MCF 10A (cell line): ENCODE measurements around the gene RAP2C. TPM values are rescaled to one million over a fixed set of nuclear protein-coding genes. Genes with fewer than 3 reads are reported as not detected.

Experiments
- BruUV-seq: library from RNA; stranded (reverse); fragments of 400-500 nt; replicated peaks from 2 replicates; lab custom pipeline; 2021; lab: Mats Ljungman, UMichigan
- CTCF ChIA-PET: fragments of 300-600 bp; sonication (Branson Sonifier 250); formaldehyde crosslinking; extraction: SDS; loops from one replicate; lab custom pipeline; 2021; ENCODE audit warnings: antibody characterized with exemption, inconsistent platforms; lab: Yijun Ruan, JAX
- POLR2A ChIA-PET: fragments of 300-600, 350-650 bp; sonication (Branson Sonifier 250); formaldehyde crosslinking; extraction: SDS; loops from one replicate; lab custom pipeline; 2020; ENCODE audit warnings: antibody characterized with exemption, inconsistent platforms; lab: Yijun Ruan, JAX
- DNase-seq: peaks from one replicate; pipeline ENCODE4 v3.0.0-alpha.2; 2018; ENCODE audit not compliant: unreplicated experiment
- H3K27ac Mint-ChIP-seq: one replicate; pipeline ENCODE4 v1.8.0; 2022; ENCODE audit warnings: mild to moderate bottlenecking, low read depth, mixed read lengths; ENCODE audit not compliant: unreplicated experiment
- H3K27me3 Mint-ChIP-seq: one replicate; pipeline ENCODE4 v1.8.0; 2022; ENCODE audit warnings: mixed read lengths; ENCODE audit not compliant: insufficient read depth, unreplicated experiment
- H3K36me3 Mint-ChIP-seq: one replicate; pipeline ENCODE4 v1.8.0; 2022; ENCODE audit warnings: mild to moderate bottlenecking, moderate library complexity, mixed read lengths; ENCODE audit not compliant: insufficient read depth, unreplicated experiment
- H3K4me1 Mint-ChIP-seq: one replicate; pipeline ENCODE4 v1.8.0; 2022; ENCODE audit warnings: mixed read lengths; ENCODE audit not compliant: insufficient read depth, unreplicated experiment
- H3K4me3 Mint-ChIP-seq: one replicate; pipeline ENCODE4 v1.8.0; 2022; ENCODE audit warnings: mild to moderate bottlenecking, moderate library complexity, mixed read lengths; ENCODE audit not compliant: unreplicated experiment
- H3K9me3 Mint-ChIP-seq: one replicate; pipeline ENCODE4 v1.8.0; 2022; ENCODE audit warnings: mixed read lengths; ENCODE audit not compliant: unreplicated experiment
- intact Hi-C: fragments of 100-400 bp; cut with micrococcal nuclease; formaldehyde crosslinking; loops from 2 replicates; pipeline ENCODE4 v1.14.1; 2022
- total RNA-seq: library from RNA; stranded (reverse); gene quantifications from 2 replicates; pipeline ENCODE4 v1.2.3, GENCODE V29; 2022
- TF ChIP-seq, protein P1 (sequence below): fragments of 200-600 bp; IDR thresholded peaks from one replicate; pipeline ENCODE4 v1.8.0; 2022; ENCODE audit warnings: antibody characterized with exemption, mild to moderate bottlenecking; ENCODE audit not compliant: unreplicated experiment

Gene RAP2C
- total RNA-seq, 1 experiment from 2014 or later = 37.0 TPM

DNA sequence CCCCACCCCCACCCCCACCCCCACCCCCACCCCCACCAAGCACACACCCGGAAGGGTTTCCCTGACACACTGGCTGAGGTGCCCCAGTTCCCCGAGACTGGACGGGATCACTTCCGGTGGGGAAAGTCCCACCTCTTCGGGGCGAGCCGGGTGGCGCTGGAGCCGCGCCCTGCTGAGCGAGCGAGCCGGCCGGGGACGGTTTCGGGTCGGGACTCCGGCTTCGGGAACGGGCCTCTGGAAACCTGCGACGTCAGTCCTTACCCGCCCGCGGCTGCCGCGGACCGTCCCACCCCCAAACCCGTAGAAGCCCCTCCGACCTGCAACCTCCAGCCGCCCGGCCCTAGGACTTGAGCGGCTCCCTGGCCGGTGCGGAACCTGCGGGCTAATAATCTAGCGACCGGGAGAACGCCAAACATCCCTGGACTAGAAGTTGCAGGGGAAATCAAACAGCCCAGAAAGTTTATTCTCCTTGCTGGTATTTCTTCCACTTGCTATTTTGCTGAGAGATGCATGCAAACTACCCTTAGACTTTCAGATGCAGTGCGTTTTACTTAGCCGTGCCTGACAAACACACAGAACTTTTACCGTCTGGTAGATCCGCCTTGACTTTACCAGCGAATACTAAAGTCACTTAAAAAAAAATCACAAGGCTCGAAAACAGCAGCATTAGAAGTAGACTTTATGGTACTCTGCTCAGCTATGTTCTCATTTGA is 991 bp downstream of the RAP2C start:
- TF ChIP-seq, protein P1, sequence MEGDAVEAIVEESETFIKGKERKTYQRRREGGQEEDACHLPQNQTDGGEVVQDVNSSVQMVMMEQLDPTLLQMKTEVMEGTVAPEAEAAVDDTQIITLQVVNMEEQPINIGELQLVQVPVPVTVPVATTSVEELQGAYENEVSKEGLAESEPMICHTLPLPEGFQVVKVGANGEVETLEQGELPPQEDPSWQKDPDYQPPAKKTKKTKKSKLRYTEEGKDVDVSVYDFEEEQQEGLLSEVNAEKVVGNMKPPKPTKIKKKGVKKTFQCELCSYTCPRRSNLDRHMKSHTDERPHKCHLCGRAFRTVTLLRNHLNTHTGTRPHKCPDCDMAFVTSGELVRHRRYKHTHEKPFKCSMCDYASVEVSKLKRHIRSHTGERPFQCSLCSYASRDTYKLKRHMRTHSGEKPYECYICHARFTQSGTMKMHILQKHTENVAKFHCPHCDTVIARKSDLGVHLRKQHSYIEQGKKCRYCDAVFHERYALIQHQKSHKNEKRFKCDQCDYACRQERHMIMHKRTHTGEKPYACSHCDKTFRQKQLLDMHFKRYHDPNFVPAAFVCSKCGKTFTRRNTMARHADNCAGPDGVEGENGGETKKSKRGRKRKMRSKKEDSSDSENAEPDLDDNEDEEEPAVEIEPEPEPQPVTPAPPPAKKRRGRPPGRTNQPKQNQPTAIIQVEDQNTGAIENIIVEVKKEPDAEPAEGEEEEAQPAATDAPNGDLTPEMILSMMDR = no peak
- peaks cover 10% of the 10 kb centered on the region for H3K36me3 Mint-ChIP-seq
- ChIA-PET POLR2A (interaction anchor here (0.5 to 3.6 kb wide), 9 partner anchors 25 to 458 kb away, joined by 3 to 19 read pairs (median 6); partner anchors contain the start of genes MBNL3 and STK26), CTCF (interaction anchor here (0.5 to 3.5 kb wide), 17 partner anchors 12 to 724 kb away, joined by 3 to 35 read pairs (median 4); no protein-coding TSS in a partner anchor)
- H3K27ac Mint-ChIP-seq = peak overlapping the region; percentile 72
- H3K27me3 Mint-ChIP-seq = peaks cover 62% of the 10 kb centered on the region
- DNase-seq = peak; percentile 86
- peak overlapping the region; percentile 80 for H3K4me3 Mint-ChIP-seq
- intact Hi-C loops = no loop called here
- H3K9me3 Mint-ChIP-seq = no peaks in the 10 kb centered on the region
- no TSS peak for BruUV-seq
- H3K4me1 Mint-ChIP-seq = peaks cover 7% of the 10 kb centered on the region

DNA sequence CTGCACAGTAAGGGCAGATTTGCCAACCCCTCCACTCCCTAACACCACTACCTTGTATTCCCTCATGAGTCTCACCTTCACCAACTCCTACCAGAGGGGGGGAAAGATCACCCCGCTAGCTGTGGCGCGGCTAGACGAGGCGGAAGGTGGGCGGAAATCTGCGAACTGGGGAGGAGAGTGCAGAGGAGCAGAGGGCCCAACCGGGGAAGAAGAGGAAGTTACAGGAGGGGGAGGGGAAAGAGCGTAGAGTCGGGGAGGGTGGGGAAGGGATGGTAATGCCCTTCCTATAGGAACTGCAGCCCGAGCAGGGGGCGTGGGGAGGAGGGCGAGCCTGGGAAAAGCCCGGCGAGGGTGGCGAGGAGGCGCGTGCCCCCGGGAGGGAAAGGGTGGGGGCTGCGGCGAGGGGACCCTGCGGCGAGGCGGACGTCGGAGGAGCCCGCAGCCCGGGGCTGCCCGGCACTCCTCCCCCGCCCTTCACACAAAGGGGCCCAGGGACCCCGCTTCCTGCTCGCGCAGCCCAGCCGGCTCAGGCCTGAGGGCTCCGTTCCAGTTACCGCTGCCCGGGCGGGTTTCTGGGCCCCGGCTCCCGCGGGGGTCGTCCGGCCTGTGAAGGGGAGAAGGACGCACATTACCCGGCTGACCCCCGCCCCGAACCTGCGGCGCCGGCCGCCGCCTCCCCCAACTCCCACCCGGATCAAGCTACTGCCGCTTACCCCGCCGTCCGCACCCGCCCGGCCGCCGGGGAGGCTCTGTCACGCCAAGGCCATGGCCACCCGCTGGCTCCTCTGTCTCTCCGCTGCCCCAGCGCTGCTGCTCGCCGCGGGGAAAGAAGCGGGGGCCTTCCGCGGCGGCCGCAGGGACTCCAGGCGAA is 1.8 kb downstream of the RAP2C start:
- Mint-ChIP-seq H3K27me3 (peaks cover 59% of the 10 kb centered on the region), H3K4me1 (peaks cover 7% of the 10 kb centered on the region), H3K4me3 (peak overlapping the region; percentile 80), H3K36me3 (peaks cover 18% of the 10 kb centered on the region), H3K27ac (peak overlapping the region; percentile 91), H3K9me3 (no peaks in the 10 kb centered on the region)
- BruUV-seq = no TSS peak
- ChIA-PET POLR2A (interaction anchor here (0.6 to 1.5 kb wide), 4 partner anchors 33 to 197 kb away, joined by 3 to 4 read pairs (median 3); no protein-coding TSS in a partner anchor), CTCF (interaction anchor here (0.6 to 1.3 kb wide), 3 partner anchors 397 to 412 kb away, joined by 3 read pairs; no protein-coding TSS in a partner anchor)
- peak; percentile 89 for DNase-seq
- intact Hi-C loops = no loop called here
- TF ChIP-seq, protein P1 = no peak

DNA sequence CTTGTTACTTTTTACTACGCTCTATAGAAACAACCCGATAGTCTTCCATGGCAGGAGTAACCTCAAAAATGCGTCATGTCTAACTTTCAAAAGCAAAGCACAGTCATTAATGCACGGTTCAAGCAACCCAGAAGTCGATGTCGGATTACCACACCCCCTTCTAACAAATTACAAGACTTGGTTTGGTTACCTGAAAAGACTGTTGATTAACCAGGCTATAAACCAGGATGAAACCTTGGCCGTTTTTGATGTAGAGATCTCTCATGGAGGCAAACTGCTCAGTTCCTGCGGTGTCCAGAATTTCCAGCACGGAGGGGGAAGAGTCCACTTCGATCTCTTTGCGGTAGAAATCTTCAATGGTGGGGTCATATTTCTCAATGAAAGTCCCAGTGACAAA is 2.4 kb downstream of the RAP2C start:
- BruUV-seq = TSS peak; percentile 49
- intact Hi-C loops = no loop called here
- Mint-ChIP-seq H3K27me3 (peaks cover 58% of the 10 kb centered on the region), H3K36me3 (peaks cover 22% of the 10 kb centered on the region), H3K9me3 (no peaks in the 10 kb centered on the region), H3K4me3 (peak overlapping the region; percentile 80), H3K27ac (peak overlapping the region; percentile 91), H3K4me1 (peaks cover 7% of the 10 kb centered on the region)
- DNase-seq = peak; percentile 41
- CTCF ChIA-PET = interaction anchor here (0.6 to 0.9 kb wide), 2 partner anchors 398 to 413 kb away, joined by 3 read pairs; no protein-coding TSS in a partner anchor
- TF ChIP-seq, protein P1 = no peak
- POLR2A ChIA-PET = interaction anchor here (0.6 to 1.5 kb wide), 5 partner anchors 32 to 471 kb away, joined by 3 to 4 read pairs (median 3); no protein-coding TSS in a partner anchor
